NCI-H748 treated with DMSO at 0.1 percent for 48 hours (cell line): ENCODE results near the gene SLC25A43.
"Not testable (repeated sequence)": the region's sequence is repeated elsewhere in the genome, so short reads cannot be mapped to it uniquely, and the experiment has no call there.

Experiments
- DNase-seq: peaks from one replicate; lab custom pipeline; 2025; lab: John Stamatoyannopoulos, UW

The SLC25A43 gene

DNA sequence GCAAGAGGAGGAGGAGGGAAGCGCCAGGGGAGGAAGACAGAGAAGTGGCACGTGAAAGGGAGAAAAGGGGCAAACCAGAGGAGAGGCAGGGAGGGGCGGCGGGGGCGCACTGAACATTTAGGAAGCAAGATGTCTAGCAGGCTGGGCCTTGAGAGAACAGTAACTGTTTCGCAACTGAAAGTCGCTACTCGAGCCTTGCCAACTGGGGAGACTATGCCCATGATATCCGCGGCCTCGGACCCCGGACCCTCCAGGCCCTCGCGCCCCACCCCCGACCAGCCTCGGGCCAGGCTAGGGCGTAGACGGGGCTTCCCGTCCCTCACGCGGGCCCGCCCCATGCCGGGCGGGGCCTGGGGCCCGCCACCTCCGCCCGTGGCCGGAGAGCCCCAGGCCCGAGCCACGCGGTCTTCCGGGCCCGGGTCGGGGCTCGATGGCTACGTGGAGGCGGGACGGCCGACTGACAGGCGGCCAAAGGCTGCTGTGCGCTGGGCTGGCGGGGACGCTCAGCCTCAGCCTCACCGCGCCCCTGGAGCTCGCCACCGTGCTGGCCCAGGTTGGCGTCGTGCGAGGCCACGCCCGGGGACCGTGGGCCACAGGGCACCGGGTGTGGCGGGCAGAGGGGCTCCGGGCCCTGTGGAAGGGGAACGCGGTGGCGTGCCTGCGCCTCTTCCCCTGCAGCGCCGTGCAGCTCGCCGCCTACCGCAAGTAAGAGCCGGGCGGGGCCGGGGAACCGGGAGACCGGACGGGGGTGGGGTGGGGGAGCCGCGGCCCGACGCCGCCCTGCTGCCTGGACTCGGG lies at the start of gene SLC25A43:
SLC25A43 (plus strand) TSS at position 363 of the 798 bp plus-strand sequence; CDS start at position 431, 68 bp downstream.
- DNase-seq = no peak

DNA sequence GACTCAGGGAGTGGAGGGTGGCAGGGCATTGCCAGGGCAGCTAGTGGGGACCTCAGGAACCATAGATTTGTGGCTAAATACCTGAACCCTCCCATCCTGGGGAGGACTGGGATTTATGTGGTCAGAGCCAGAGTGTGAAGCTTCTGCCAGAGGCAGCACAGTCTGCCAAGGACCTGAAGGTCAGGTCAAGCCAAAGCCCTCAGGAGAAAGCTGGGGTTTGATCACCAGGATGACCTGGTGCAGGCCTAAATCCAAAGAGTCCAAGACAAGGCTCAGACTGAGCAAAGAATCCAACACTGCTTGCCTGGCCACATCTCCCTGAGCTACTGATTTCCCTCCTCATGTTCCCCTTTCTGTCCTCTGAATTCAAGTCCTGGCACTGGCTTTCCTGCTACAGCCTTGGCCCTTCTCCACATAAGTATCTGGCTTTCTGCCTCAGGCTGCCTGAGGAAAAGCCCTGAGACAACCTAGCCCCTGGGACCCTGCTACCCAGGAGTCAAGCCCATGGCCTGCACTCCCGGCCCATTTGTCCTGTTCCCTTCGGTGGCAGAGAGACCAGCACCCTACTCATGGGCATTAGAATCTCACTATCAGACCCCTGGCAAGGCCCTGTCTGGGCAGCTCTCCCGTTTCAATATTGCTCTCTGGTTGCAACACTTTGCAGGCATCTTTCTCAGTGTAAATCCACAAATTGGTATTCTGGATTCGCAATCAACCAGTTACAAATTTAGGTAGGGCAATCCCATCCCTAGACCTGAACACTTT lies 39.3 kb upstream of the SLC25A43 start:
- DNase-seq = no peak

DNA sequence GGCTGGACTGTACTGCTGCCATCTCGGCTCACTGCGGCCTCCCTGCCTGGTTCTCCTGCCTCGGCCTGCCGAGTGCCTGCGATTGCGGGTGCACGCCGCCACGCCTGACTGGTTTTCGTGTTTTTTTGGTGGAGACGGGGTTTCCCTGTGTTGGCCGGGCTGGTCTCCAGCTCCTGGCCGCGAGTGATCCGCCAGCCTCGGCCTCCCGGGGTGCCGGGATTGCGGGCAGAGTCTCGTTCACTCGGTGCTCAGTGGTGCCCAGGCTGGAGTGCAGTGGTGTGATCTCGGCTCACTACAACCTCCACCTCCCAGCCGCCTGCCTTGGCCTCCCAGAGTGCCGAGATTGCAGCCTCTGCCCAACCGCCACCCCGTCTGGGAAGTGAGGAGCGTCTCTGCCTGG lies 37.7 kb upstream of the SLC25A43 start:
- DNase-seq = not testable (repeated sequence)

DNA sequence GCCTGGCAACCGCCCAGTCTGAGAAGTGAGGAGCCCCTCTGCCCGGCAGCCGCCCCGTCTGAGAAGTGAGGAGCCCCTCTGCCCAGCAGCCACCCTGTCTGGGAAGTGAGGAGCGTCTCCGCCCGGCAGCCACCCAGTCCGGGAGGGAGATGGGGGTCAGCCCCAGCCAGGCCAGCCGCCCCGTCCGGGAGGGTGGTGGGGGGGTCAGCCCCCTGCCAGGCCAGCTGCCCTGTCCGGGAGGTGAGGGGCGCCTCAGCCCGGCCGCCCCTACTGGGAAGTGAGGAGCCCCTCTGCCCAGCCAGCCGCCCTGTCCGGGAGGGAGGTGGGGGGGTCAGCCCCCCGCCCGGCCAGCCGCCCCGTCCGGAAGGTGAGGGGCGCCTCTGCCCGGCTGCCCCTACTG lies 37.1 kb upstream of the SLC25A43 start:
- DNase-seq = not testable (repeated sequence)

- DNase-seq = no peak
Observed at GRCh38 chrX:119363391-119363790, 35.7 kb upstream of the SLC25A43 start.

- DNase-seq = not testable (repeated sequence)
Observed at GRCh38 chrX:119371861-119372260, 27.3 kb upstream of the SLC25A43 start.

DNA sequence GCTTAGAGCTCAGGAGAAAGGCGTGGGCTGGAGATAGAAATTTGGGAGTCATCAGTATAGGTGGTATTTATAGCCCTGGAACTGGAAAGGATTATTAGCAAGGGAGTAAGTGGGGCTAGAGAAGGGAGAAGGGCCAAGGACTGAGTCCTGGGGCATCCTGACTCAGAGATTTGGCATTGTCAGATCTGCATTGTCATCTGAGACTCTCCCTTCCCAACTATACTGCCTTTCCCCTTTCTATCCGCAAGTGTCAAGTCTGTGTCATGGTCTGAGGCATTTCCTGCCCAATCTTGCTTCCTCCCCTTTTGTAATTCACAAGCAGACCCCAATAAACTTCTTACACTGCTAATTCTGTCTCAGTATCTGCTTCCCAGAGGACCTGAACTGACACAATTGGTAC lies 24.4 kb upstream of the SLC25A43 start:
- DNase-seq = no peak

- no peak for DNase-seq
Observed at GRCh38 chrX:119375561-119375960, 23.6 kb upstream of the SLC25A43 start.

GRCh38 chrX:119376312-119376711 lies 22.8 kb upstream of the SLC25A43 start:
- no peak for DNase-seq

DNA sequence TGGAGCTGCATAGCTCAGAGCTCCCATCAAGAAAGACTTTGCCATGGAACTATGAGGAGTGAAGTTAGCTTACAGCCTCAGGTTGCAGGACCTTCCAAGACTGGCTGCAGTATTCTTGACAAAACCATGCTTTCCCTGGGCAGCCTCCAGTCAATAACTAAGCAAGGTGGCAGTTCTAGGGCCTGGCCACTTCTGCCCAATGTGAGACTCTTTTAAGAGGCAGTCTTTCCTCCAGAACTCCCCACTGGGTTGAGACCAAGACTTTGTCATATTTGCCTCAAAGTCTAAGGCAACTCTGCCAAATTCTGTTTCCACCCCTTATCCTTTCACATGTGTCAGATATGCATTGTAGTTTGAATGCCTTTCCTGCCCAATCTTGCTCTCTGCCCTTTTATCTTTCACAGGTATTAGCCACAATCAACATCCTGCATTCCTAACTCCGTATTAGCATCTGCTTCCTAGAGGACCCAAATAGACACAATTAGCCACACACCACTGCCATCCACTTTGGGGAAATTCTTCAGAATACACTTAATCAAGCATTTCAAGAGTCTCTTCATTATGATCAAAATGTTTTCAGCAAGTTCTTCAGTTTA lies 17.7 kb upstream of the SLC25A43 start:
- DNase-seq = no peak

GRCh38 chrX:119382606-119383005 lies 16.5 kb upstream of the SLC25A43 start:
- DNase-seq = no peak

DNA sequence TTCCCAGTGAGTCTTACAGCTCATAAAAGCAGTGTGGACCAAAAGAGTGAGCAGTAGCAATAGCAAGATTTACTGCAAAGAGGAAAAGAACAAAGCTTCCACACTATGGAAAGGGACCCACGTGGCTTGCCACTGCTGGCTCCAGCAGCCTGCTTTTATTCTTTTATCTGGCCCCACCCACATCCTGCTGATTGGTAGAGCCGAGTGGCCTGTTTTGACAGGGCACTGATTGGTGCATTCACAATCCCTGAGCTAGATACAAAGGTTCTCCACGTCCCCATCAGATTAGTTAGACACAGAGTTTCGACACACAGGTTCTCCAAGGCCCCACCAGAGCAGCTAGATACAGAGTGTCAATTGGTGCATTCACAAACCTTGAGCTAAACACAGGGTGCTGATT lies 12.5 kb upstream of the SLC25A43 start:
- not testable (repeated sequence) for DNase-seq

- DNase-seq = not testable (repeated sequence)
Observed at GRCh38 chrX:119387426-119387825, 11.7 kb upstream of the SLC25A43 start.

- DNase-seq = no peak
Observed at GRCh38 chrX:119389214-119389613, 9.9 kb upstream of the SLC25A43 start.

GRCh38 chrX:119389871-119390501 lies 9.2 kb upstream of the SLC25A43 start:
- no peak for DNase-seq

- DNase-seq = no peak
Observed at GRCh38 chrX:119391279-119391678, 7.9 kb upstream of the SLC25A43 start.

DNA sequence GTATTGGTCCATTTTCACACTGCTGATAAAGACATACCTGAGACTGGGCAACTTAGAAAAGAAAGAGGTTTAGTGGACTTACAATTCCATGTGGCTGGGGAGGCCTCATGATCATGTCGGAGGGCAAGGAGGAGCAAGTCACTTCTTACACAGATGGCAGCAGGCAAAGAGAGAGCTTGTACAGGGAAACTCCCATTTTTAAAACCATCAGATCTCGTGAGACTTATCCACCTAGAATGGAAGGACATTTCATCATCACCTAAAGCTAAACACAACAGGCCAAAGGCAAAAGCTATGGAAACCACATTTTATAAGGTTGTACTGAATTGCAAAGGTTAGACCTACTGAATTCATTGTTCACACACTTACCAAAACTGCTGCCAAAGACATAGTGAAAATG lies 6.0 kb upstream of the SLC25A43 start:
- no peak for DNase-seq

- DNase-seq = no peak
Observed at GRCh38 chrX:119398587-119398973, 556 bp upstream of the SLC25A43 start.

GRCh38 chrX:119399772-119400101 lies 601 bp downstream of the SLC25A43 start:
- DNase-seq = no peak

GRCh38 chrX:119401569-119401968 lies 2.4 kb downstream of the SLC25A43 start:
- no peak for DNase-seq

DNA sequence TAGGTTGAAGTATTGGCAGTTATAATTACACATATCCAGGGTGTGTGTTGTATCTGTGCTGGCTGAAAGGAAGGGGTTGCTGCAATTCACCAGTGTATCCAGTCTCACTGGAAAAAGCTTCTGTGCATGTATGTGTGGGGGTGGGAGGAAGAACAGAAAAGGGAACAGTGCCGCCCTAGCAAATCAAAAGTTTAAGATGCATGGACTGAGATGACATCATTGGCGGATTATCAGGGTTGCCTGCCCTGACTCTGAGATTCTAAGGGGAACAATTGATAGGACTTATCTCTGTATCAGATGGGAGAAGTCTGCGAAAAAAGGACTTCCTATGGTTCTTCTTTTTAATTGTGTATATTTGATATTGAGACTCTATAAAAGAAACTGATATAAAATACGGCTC lies 3.5 kb downstream of the SLC25A43 start:
- no peak for DNase-seq

DNA sequence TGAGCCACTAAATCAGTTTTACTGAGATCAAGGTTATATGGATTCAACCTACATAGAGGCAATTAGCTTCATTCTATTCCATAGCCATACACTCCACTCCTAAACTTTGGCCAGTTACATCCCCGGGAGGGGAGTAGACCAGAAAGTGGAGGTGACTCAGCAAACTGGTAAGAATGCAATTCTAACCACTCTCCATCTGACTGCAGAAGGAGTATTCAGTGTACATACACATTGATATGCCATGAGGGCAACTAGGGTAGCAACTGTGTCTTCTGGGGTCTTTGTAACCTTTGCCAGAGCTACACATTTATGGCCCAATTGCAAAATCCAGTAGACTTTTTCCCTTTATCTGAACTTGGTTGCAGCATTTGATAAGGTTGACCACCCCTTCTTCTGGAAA lies 7.6 kb downstream of the SLC25A43 start:
- DNase-seq = no peak

- DNase-seq = no peak
Observed at GRCh38 chrX:119407681-119408080, 8.5 kb downstream of the SLC25A43 start.
